Ascending aorta (tissue), 2 donors: Measurements from ENCODE around the gene USP15. TPM values are rescaled to one million over a fixed set of nuclear protein-coding genes. Genes with fewer than 3 reads are reported as not detected.

ENCODE experiments used
- DNase-seq, 2 donors: peaks; one replicate each; pipeline ENCODE4 v3.0.0-alpha.2; 2019; ENCODE audit warnings: low spot score in 2 of 2
- H3K27ac ChIP-seq, 2 donors: fragments of 200-600 bp; sonication (generic); one replicate each; pipeline ENCODE4 v1.5.1; 2016 to 2017; ENCODE audit warnings: mild to moderate bottlenecking in 1 of 2
- H3K27me3 ChIP-seq: fragments of 200-600 bp; sonication (generic); one replicate; pipeline ENCODE4 v1.5.1; 2017
- H3K36me3 ChIP-seq, 2 donors: fragments of 200-600 bp; sonication (generic); one replicate each; pipeline ENCODE4 v1.5.1; 2016
- H3K4me1 ChIP-seq, 2 donors: fragments of 200-600 bp; sonication (generic); one replicate each; pipeline ENCODE4 v1.5.1; 2016 to 2017; ENCODE audit warnings: mild to moderate bottlenecking in 1 of 2
- H3K4me3 ChIP-seq, 2 donors: fragments of 200-600 bp; sonication (generic); one replicate each; pipeline ENCODE4 v1.5.1; 2016 to 2017; ENCODE audit warnings: mild to moderate bottlenecking in 1 of 2
- H3K9me3 ChIP-seq, 2 donors: fragments of 200-600 bp; sonication (generic); one replicate each; pipeline ENCODE4 v1.5.1; 2016
- intact Hi-C: fragments of 100-400 bp; cut with DNase I; formaldehyde crosslinking; loops from one replicate; pipeline ENCODE4 v1.15.1; 2023
- total RNA-seq: library from RNA; depleted of rRNA; stranded (reverse); fragments of >200 nt; gene quantifications from one replicate; pipeline ENCODE4 v1.1.0, GENCODE V29; 2016
- TF ChIP-seq, protein P1 (sequence below), 3 experiments: fragments of 200-600 bp in 2 of 3; fragments of 450-650 bp in 1 of 3; sonication (generic) in 2 of 3; IDR thresholded peaks; one replicate each; pipeline ENCODE4 v1.5.1; 2016 to 2019; ENCODE audit warnings: antibody characterized with exemption in 3 of 3, mild to moderate bottlenecking in 1 of 3, moderate library complexity in 1 of 3

Gene USP15
- total RNA-seq, 1 donor from 2014 or later, result 48.2 TPM

DNA sequence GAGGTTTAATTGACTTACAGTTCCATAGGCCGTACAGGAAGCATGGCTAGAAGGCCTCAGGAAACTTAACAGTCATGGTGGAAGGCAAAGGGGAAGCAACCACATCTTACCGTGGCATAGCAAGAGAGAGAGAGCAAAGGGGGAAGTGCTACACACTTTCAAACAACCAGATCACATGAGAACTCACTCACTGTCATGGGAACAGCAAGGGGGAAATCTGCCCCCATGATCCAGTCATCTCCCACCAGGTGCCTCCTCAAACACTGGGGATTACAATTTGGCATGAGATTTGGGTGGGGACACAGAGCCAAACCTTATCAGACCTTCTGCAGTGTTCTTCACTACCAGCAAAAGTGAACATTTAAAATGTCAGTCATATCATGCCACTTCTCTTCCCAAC is 58.9 kb downstream of the USP15 start:
- no peak for DNase-seq
- Histone ChIP-seq H3K4me3 (no peak overlapping the region), H3K27ac (no peak overlapping the region), H3K36me3 (peaks cover 7 to 28% of the 10 kb centered on the region in 2 donors), H3K4me1 (peaks cover 0 to 5% of the 10 kb centered on the region in 2 donors), H3K9me3 (no peaks in the 10 kb centered on the region), H3K27me3 (no peaks in the 10 kb centered on the region)
- intact Hi-C loops, result no loop called here
- TF ChIP-seq, protein P1, sequence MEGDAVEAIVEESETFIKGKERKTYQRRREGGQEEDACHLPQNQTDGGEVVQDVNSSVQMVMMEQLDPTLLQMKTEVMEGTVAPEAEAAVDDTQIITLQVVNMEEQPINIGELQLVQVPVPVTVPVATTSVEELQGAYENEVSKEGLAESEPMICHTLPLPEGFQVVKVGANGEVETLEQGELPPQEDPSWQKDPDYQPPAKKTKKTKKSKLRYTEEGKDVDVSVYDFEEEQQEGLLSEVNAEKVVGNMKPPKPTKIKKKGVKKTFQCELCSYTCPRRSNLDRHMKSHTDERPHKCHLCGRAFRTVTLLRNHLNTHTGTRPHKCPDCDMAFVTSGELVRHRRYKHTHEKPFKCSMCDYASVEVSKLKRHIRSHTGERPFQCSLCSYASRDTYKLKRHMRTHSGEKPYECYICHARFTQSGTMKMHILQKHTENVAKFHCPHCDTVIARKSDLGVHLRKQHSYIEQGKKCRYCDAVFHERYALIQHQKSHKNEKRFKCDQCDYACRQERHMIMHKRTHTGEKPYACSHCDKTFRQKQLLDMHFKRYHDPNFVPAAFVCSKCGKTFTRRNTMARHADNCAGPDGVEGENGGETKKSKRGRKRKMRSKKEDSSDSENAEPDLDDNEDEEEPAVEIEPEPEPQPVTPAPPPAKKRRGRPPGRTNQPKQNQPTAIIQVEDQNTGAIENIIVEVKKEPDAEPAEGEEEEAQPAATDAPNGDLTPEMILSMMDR (IDR thresholded peaks at IDR 0.05), result no peak

DNA sequence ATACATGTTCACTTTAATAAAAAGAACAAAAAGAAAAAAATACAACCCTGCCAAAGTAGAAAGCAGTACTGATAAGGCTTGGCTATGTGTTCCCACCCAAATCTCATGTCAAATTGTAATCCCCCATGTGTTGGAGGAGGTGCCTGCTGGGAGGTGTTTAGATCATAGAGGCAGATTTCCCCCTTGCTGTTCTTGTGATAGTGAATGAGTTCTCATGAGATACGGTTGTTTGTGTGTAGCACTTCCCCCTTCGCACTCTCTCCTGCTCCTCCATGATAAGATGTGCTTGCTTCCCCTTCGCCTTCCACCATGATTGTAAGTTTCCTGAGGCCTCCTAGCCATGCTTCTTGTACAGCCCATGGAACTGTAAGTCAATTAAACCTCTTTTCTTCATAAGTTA is 59.9 kb downstream of the USP15 start:
- no peak for DNase-seq
- H3K4me1 ChIP-seq, result no peaks in the 10 kb centered on the region
- no peak overlapping the region for H3K27ac ChIP-seq
- H3K36me3 ChIP-seq, result peaks cover 7 to 28% of the 10 kb centered on the region in 2 donors
- H3K27me3 ChIP-seq, result no peaks in the 10 kb centered on the region
- intact Hi-C loops, result no loop called here
- no peaks in the 10 kb centered on the region for H3K9me3 ChIP-seq
- TF ChIP-seq, protein P1 (IDR thresholded peaks at IDR 0.05), result no peak
- no peak overlapping the region for H3K4me3 ChIP-seq

GRCh38 chr12:62323386-62323785 is 63.2 kb downstream of the USP15 start:
- Histone ChIP-seq H3K27me3 (no peaks in the 10 kb centered on the region), H3K4me3 (no peak overlapping the region), H3K36me3 (peaks cover 12 to 24% of the 10 kb centered on the region in 2 donors), H3K9me3 (no peaks in the 10 kb centered on the region), H3K27ac (no peak overlapping the region), H3K4me1 (no peaks in the 10 kb centered on the region)
- TF ChIP-seq, protein P1 (IDR thresholded peaks at IDR 0.05), result no peak
- intact Hi-C loops, result no loop called here
- DNase-seq, result no peak

- DNase-seq, result no peak
- Histone ChIP-seq H3K36me3 (peaks cover 0 to 5% of the 10 kb centered on the region in 2 donors), H3K4me3 (no peak overlapping the region), H3K9me3 (no peaks in the 10 kb centered on the region), H3K27me3 (no peaks in the 10 kb centered on the region), H3K27ac (no peak overlapping the region), H3K4me1 (no peaks in the 10 kb centered on the region)
- intact Hi-C loops, result no loop called here
- TF ChIP-seq, protein P1 (IDR thresholded peaks at IDR 0.05), result no peak
Measured at GRCh38 chr12:62328296-62328921, 68.2 kb downstream of the USP15 start.

- TF ChIP-seq, protein P1 (IDR thresholded peaks at IDR 0.05), result no peak
- no peak for DNase-seq
- H3K27ac ChIP-seq, result peak overlapping the region; percentile 1 to 30
- no peaks in the 10 kb centered on the region for H3K9me3 ChIP-seq
- H3K36me3 ChIP-seq, result no peaks in the 10 kb centered on the region
- no peak overlapping the region for H3K4me3 ChIP-seq
- no peaks in the 10 kb centered on the region for H3K27me3 ChIP-seq
- intact Hi-C loops, result loop anchor here (5.0 kb wide), 1 partner anchor 69 kb away; the partner anchor contains the start of gene USP15
- peaks cover 0 to 2% of the 10 kb centered on the region in 2 donors for H3K4me1 ChIP-seq
Measured at GRCh38 chr12:62331306-62331705, 71.1 kb downstream of the USP15 start.
